ENCODE data around the gene BST2. TPM values are rescaled to one million over a fixed set of nuclear protein-coding genes. Genes with fewer than 3 reads are reported as not detected.

The BST2 gene
- total RNA-seq, 1 donor from 2014 or later: 161 TPM

DNA sequence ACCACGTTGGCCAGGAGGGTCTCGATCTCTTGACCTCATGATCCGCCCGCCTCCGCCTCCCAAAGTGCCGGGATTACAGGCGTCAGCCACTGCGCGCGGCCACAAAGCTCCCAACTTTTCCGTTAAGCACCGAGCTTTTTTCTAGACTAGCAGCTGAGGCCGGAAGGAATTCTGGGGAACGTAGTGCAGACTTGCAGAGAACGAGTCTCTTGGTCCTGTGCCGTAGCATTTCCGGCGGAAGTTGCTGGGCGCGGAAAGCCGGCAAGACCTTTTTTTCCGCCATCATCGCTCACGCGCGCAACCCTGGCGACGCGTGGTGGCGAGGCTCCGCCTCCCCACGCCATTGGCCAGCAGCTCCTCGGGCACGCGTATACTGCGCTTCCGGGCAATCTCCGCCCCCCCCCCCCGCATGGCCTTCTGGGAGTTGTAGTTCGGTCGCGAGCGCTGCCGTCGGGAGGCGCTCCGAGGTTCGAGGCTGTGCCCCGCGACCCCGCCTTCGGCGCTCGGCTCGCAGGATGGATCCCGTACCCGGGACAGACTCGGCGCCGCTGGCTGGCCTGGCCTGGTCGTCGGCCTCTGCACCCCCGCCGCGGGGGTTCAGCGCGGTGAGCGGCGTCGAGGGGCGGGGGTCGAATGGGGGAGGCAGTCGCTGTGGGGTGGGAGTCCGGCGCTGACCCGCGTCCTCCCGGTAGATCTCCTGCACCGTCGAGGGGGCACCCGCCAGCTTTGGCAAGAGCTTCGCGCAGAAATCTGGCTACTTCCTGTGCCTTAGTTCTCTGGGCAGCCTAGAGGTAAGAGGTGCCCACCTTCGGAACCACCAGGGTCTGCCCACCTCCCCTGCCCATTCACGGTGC is 14.4 kb upstream of the BST2 start, which contains the start of gene MVB12A:
TSS of gene MVB12A (plus strand) at position 427 of the 854 bp plus-strand sequence. CDS start at position 516, 89 bp downstream.
- DNase-seq (ENCODE audit: low read depth, low spot score): peak; percentile 96

GRCh38 chr19:17419154-17419620 is 13.8 kb upstream of the BST2 start:
- no peak for DNase-seq (ENCODE audit: low read depth, low spot score)

- no peak for DNase-seq (ENCODE audit: low read depth, low spot score)
Measured at GRCh38 chr19:17418710-17419109, 13.3 kb upstream of the BST2 start.

DNA sequence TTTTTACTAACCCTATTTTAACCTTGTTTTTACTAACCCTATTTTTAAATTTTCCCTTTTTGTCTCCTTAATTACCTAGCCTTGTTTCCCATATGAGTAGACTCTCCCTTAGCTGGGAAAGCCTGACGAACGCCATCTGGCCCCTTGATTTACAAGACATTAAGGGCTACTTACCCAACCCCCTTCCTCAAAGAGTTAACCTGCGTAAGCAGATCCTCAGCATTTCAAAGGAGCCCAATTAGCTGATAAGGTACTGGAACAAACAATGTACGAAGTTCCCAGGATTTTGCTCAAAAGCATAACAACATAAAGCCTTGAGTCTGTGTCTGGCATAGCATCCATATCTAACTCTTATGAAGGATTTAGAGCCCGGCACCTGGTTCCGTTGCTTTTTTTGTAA is 9.7 kb upstream of the BST2 start:
- no peak for DNase-seq (ENCODE audit: low read depth, low spot score)

GRCh38 chr19:17414097-17414496 is 8.7 kb upstream of the BST2 start:
- DNase-seq (ENCODE audit: low read depth, low spot score): no peak

- no peak for DNase-seq (ENCODE audit: low read depth, low spot score)
Measured at GRCh38 chr19:17411801-17412200, 6.4 kb upstream of the BST2 start.

GRCh38 chr19:17409990-17410389 is 4.6 kb upstream of the BST2 start:
- no peak for DNase-seq (ENCODE audit: low read depth, low spot score)

DNA sequence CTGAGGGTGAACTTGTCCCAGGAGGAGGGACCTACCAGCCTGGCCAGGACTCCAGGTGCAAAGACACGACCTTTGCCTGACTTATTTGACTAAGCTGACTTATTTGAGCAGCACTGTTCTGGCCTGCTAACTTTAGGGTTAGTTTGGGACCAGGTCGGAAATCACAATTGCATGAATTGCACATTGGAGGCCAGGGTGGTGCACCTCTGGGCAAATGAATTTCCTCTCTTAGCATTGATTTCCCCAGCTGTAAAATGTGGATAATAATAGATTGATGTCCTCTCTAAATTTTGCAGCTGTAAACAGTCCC is 1.4 kb upstream of the BST2 start:
- no peak for DNase-seq (ENCODE audit: low read depth, low spot score)

DNA sequence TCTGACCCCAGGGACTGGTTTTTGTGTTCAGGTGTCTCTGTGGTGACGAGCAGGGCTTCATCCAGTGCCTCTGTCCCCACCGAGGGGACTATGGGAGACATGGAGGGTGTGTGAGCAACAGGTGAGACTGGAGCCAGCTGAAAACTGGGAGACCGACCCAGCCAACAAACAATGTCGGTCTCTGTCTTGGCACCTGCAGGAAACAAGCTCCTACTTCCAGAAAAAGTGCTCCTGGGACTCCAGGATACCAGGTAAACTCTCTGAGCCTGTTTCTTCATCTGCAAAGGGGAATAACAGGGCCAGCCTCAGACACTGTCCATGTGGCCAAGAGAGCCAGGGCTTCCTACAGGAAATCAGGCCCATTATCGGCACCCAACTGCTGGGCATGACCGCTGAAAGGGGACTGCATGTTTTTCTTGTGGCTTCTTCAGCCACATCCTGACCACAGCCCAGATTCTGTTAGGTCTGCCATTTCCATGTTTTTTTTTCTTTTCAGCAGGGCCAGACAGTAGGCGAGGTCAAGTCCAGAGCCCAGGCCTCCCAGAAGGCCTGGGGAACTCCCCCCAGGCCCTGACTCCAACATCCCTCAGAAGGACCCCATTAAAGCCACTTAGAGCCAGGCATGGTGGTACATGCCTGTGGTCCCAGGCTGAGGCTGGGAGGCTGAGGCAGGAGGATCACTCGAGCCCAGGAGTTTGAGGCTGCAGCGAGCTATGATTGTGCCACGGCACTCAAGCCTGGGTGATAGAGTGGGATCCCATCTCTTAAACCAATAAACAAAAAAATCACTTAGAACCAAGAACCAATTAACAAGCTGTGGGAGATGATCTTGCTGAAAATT is 836 bp upstream of the BST2 start:
- no peak for DNase-seq (ENCODE audit: low read depth, low spot score)

DNA sequence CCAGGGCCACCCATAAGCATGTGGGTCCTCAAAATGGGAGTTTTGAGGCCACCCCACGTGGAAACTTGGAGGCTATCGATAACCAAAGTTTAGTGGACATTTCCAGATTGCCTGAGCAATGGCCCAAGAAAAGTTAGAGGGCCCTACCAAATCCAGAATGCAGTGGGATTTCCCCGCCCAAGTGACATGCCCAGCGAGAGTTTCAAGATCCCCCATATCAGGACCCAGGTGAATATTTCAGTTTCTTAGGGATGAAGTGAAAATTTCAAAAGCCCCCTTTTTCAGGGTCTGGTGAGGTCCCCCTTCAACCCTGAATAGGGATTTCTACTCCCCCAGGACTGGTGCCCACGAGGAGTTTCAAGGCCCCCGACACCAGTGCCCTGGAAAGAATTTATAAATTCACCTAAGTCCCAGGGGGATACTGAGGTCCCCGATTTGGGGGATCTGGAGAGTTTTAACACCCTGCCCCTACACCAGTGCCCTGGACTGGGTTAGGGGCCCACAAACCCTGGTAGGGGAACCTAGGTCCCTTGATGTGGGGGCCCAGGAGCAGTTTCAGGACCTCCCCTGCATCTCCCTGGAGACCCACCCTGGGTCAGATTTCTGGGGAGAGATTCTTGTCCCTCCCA is 695 bp downstream of the BST2 start:
- no peak for DNase-seq (ENCODE audit: low read depth, low spot score)

DNA sequence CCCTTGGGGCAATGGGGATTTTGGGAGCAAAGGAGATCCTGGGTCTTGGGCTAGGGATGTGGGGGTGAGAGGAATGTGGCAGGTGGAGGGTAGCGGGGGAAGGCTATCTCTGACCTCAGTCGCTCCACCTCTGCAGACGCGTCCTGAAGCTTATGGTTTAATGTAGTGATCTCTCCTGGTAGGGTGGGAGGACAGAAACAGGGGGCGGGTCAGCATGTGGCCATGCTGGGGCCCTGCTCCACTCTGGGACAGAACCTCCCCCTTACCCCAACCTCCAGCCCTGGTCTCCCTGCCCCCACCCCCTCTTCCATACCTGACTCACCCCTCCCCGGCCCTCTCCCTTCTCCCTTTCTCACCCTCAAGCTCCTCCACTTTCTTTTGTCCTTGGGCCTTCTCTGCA is 1.4 kb downstream of the BST2 start:
- no peak for DNase-seq (ENCODE audit: low read depth, low spot score)

- no peak for DNase-seq (ENCODE audit: low read depth, low spot score)
Measured at GRCh38 chr19:17402982-17403855, 2.2 kb downstream of the BST2 start.

GRCh38 chr19:17401628-17402027 is 3.8 kb downstream of the BST2 start:
- no peak for DNase-seq (ENCODE audit: low read depth, low spot score)

GRCh38 chr19:17398902-17399527 is 6.4 kb downstream of the BST2 start:
- no peak for DNase-seq (ENCODE audit: low read depth, low spot score)

GRCh38 chr19:17394891-17395415 is 10.5 kb downstream of the BST2 start:
- DNase-seq (ENCODE audit: low read depth, low spot score): no peak

GRCh38 chr19:17393914-17394313 is 11.5 kb downstream of the BST2 start, which contains the start of gene CCDC194:
TSS of gene CCDC194 (minus strand) at chr19:17394196. CDS start at chr19:17394158, 38 bp downstream.
- DNase-seq (ENCODE audit: low read depth, low spot score): no peak

- no peak for DNase-seq (ENCODE audit: low read depth, low spot score)
Measured at GRCh38 chr19:17393002-17393401, 12.4 kb downstream of the BST2 start.

- DNase-seq (ENCODE audit: low read depth, low spot score): no peak
Measured at GRCh38 chr19:17391371-17392151, 13.9 kb downstream of the BST2 start.

- peak; percentile 75 for DNase-seq (ENCODE audit: low read depth, low spot score)
Measured at GRCh38 chr19:17390665-17391370, 14.6 kb downstream of the BST2 start.
